ENCODE data around the gene ZNF629. TPM values are rescaled to one million over a fixed set of nuclear protein-coding genes. Genes with fewer than 3 reads are reported as not detected.
A peak's percentile ranks its signal among the peaks of the same experiment; 100 is the strongest.

ZNF629 gene
- total and polyA plus RNA-seq, 10 donors: 1.3 to 13.9 (median 10.3) TPM

DNA sequence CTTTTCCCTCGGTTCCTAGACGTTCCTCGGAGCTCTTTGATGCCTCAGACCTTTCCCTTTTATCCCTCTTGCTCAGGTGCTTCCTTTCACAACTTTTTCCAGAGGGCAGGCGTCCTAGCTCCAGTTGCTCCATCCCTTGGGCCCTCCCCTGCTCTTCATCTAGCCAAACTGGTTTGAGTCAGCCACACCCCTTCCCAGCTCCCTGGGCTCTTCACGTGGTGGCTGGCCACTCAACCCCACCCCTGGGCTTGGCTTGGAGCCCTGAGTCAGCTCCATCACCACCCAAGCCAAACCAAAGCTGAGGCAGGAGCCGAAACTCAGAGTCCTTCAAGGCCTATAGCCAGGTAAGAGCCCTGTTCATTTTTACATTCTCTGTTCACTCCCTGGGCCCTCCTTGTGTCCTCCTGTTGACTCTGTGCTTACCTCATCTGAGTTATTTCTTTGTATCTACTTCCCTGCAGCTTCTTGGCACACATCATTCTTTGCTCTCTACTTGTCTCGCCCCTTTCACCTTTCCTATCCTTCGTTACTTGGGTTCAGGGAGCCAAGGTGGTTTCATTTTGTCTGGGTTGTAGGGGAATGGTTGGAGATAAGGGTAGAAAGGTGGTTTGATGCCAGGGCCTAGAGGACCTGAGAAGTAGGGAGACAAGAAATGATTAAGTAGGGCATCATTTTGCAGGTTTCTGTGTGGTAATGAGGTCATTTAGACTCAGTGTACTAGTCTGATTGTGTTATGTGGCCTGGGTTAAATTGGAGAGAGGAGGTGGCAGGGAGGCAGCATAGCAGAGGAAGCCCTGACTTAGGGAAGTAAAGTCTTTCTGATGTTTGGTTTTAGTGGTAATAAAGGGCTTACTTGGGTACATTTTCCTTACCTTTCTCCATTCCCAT lies 46.4 kb downstream of the ZNF629 start:
- H3K4me3 ChIP-seq: no peak overlapping the region
- TF ChIP-seq, protein P1, sequence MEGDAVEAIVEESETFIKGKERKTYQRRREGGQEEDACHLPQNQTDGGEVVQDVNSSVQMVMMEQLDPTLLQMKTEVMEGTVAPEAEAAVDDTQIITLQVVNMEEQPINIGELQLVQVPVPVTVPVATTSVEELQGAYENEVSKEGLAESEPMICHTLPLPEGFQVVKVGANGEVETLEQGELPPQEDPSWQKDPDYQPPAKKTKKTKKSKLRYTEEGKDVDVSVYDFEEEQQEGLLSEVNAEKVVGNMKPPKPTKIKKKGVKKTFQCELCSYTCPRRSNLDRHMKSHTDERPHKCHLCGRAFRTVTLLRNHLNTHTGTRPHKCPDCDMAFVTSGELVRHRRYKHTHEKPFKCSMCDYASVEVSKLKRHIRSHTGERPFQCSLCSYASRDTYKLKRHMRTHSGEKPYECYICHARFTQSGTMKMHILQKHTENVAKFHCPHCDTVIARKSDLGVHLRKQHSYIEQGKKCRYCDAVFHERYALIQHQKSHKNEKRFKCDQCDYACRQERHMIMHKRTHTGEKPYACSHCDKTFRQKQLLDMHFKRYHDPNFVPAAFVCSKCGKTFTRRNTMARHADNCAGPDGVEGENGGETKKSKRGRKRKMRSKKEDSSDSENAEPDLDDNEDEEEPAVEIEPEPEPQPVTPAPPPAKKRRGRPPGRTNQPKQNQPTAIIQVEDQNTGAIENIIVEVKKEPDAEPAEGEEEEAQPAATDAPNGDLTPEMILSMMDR (IDR thresholded peaks at IDR 0.05 in 8 of 11, conservative IDR thresholded peaks at IDR 0.05 in 3 of 11): no peak
- TF ChIP-seq POLR2A (IDR thresholded peaks at IDR 0.05): no peak
- peak in 2 of 3 donors; percentile 30 to 51 for TF ChIP-seq POLR2AphosphoS5 (IDR thresholded peaks at IDR 0.05)
- no peak for DNase-seq
- 64 to 83% (median 70%) methylated on average over 8 of the region's 8 CpGs for WGBS, 5 donors
- H3K27ac ChIP-seq: peak overlapping the region in 5 of 8 donors; percentile 1 to 42 (median 20)
- peaks cover 3 to 99% (median 60%) of the 10 kb centered on the region in 6 donors for H3K36me3 ChIP-seq
- peaks cover 0 to 28% (median 17%) of the 10 kb centered on the region in 6 donors for H3K4me1 ChIP-seq
- no peaks in the 10 kb centered on the region for H3K27me3 ChIP-seq (replicated peaks in 1 of 7)
- H3K9me3 ChIP-seq: no peaks in the 10 kb centered on the region
- intact Hi-C loops (cut with DNase I; ENCODE audit: low total_unique reads): no loop called here

DNA sequence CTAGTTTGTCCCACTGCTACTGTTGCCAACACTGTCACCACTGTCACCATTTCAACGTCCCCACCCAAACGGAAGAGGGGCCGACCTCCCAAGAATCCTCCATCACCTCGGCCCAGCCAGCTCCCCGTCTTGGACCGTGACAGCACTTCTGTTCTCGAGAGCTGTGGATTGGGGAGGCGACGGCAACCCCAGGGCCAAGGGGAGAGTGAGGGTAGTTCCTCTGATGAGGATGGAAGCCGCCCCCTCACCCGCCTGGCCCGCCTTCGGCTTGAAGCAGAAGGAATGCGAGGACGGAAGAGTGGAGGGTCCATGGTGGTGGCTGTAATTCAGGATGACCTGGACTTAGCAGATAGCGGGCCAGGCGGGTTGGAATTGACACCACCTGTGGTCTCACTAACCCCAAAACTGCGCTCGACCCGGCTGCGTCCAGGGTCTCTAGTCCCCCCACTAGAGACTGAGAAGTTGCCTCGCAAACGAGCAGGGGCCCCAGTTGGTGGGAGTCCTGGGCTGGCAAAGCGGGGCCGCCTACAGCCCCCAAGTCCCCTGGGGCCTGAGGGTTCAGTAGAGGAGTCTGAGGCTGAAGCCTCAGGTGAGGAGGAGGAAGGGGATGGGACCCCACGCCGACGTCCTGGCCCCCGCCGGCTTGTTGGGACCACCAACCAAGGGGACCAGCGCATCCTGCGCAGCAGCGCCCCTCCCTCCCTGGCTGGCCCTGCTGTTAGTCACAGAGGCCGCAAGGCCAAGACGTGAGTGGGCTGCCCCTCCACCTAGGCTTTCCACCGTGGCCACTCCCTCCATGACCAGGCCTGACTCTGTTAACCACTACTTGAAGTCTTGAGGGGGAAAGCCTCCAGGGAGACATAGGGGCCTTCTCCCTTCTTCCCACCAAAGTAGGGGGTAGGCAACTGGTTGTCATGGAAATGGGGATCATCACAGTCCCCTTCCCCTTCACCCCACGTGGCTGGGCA lies 47.7 kb downstream of the ZNF629 start:
- DNase-seq: no peak
- intact Hi-C loops (cut with DNase I; ENCODE audit: low total_unique reads): no loop called here
- WGBS, 5 donors: 91 to 95% (median 92%) methylated on average over 25 to 37 of the region's 37 CpGs
- Histone ChIP-seq H3K36me3 (peaks cover 8 to 100% (median 68%) of the 10 kb centered on the region in 6 donors), H3K27ac (no peak overlapping the region), H3K9me3 (no peaks in the 10 kb centered on the region), H3K4me3 (no peak overlapping the region), H3K27me3 (replicated peaks in 1 of 7) (no peaks in the 10 kb centered on the region), H3K4me1 (peaks cover 0 to 28% (median 17%) of the 10 kb centered on the region in 6 donors)
- no peak for TF ChIP-seq POLR2A (IDR thresholded peaks at IDR 0.05)
- TF ChIP-seq, protein P1 (IDR thresholded peaks at IDR 0.05 in 8 of 11, conservative IDR thresholded peaks at IDR 0.05 in 3 of 11): no peak
- peak; percentile 19 to 74 (median 32) for TF ChIP-seq POLR2AphosphoS5 (IDR thresholded peaks at IDR 0.05)

DNA sequence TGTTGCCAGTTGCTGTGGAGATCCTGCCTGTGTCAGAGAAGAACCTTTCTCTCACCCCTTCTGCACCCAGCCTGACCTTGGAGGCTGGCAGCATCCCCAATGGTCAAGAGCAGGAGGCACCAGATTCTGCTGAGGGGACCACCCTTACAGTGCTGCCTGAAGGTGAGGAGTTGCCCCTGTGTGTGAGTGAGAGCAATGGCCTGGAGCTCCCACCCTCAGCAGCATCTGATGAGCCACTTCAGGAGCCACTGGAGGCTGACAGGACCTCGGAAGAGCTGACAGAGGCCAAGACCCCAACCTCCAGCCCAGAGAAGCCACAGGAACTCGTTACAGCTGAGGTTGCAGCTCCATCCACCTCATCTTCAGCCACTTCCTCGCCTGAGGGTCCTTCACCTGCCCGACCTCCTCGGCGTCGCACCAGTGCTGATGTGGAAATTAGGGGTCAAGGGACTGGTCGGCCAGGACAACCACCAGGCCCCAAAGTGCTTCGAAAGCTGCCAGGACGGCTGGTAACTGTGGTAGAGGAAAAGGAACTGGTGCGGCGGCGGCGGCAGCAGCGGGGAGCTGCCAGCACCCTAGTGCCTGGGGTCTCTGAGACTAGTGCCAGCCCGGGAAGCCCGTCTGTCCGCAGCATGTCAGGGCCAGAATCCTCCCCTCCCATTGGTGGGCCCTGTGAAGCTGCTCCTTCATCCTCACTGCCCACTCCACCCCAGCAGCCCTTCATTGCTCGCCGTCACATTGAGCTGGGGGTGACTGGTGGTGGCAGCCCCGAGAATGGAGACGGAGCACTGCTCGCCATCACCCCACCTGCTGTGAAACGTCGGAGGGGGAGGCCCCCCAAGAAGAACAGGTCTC lies 49.0 kb downstream of the ZNF629 start:
- DNase-seq: no peak
- H3K36me3 ChIP-seq: peaks cover 13 to 100% (median 70%) of the 10 kb centered on the region in 6 donors
- intact Hi-C loops (cut with DNase I; ENCODE audit: low total_unique reads): no loop called here
- TF ChIP-seq POLR2AphosphoS5 (IDR thresholded peaks at IDR 0.05): peak in 2 of 3 donors; percentile 31 to 66
- no peak for TF ChIP-seq POLR2A (IDR thresholded peaks at IDR 0.05)
- no peaks in the 10 kb centered on the region for H3K9me3 ChIP-seq
- H3K27me3 ChIP-seq (replicated peaks in 1 of 7): no peaks in the 10 kb centered on the region
- 78 to 84% (median 79%) methylated on average over 20 to 25 of the region's 25 CpGs for WGBS, 5 donors
- H3K4me3 ChIP-seq: no peak overlapping the region
- peaks cover 0 to 28% (median 17%) of the 10 kb centered on the region in 6 donors for H3K4me1 ChIP-seq
- peak overlapping the region in 1 of 8 donors; percentile 5 for H3K27ac ChIP-seq
